Measurements from ENCODE around the gene MIEF2. TPM values are rescaled to one million over a fixed set of nuclear protein-coding genes. Genes with fewer than 3 reads are reported as not detected.
A peak's percentile ranks its signal among the peaks of the same experiment; 100 is the strongest.

Gene MIEF2
- total and polyA plus RNA-seq, 10 of the 15 experiments (the other 5 are each of a cell fraction or from before 2014, with no cell fraction given) = 0.16 to 9.2 (median 4.1) TPM

GRCh38 chr17:18260332-18261145, at the start of gene MIEF2 (continued):
- no peak for TF ChIP-seq BCL11A (IDR thresholded peaks at IDR 0.05; ENCODE audit: low read depth, low read length)
- TF ChIP-seq E2F8 (IDR thresholded peaks at IDR 0.05; ENCODE audit: low read depth, partially characterized antibody) = no peak
- peak; percentile 91 for TF ChIP-seq NR2F1 (conservative IDR thresholded peaks at IDR 0.05)
- TF ChIP-seq, protein P1, sequence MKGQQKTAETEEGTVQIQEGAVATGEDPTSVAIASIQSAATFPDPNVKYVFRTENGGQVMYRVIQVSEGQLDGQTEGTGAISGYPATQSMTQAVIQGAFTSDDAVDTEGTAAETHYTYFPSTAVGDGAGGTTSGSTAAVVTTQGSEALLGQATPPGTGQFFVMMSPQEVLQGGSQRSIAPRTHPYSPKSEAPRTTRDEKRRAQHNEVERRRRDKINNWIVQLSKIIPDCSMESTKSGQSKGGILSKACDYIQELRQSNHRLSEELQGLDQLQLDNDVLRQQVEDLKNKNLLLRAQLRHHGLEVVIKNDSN (IDR thresholded peaks at IDR 0.05; ENCODE audit: borderline replicate concordance, extremely low read length, insufficient read depth, low read depth, low read length) = peak; percentile 62
- TF ChIP-seq HDAC2 (IDR thresholded peaks at IDR 0.05) = no peak
- TF ChIP-seq E4F1 (IDR thresholded peaks at IDR 0.05; ENCODE audit: borderline replicate concordance, partially characterized antibody) = peak; percentile 76
- TF ChIP-seq CHD1 (IDR thresholded peaks at IDR 0.05; ENCODE audit: low read depth, low read length) = no peak
- peak in 1 of 2 experiments; percentile 74; a peak in 2 of 3 replicates for TF ChIP-seq EGR1 (IDR thresholded peaks at IDR 0.05; ENCODE audit: borderline replicate concordance in 1 of 2, low read depth in 2 of 2, low read length in 2 of 2)
- TF ChIP-seq, protein P2, sequence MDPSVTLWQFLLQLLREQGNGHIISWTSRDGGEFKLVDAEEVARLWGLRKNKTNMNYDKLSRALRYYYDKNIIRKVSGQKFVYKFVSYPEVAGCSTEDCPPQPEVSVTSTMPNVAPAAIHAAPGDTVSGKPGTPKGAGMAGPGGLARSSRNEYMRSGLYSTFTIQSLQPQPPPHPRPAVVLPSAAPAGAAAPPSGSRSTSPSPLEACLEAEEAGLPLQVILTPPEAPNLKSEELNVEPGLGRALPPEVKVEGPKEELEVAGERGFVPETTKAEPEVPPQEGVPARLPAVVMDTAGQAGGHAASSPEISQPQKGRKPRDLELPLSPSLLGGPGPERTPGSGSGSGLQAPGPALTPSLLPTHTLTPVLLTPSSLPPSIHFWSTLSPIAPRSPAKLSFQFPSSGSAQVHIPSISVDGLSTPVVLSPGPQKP (IDR thresholded peaks at IDR 0.05; ENCODE audit: low read depth, low read length) = no peak
- no peak for TF ChIP-seq WRNIP1 (IDR thresholded peaks at IDR 0.05; ENCODE audit: borderline replicate concordance, low read depth, low read length)
- TF ChIP-seq STAT3 (IDR thresholded peaks at IDR 0.05; ENCODE audit: low read depth, low read length) = no peak
- TF ChIP-seq TCF12 (IDR thresholded peaks at IDR 0.05; ENCODE audit: low read depth, low read length) = no peak
- peak; percentile 97 for TF ChIP-seq PBX3 (IDR thresholded peaks at IDR 0.05; ENCODE audit: insufficient replicate concordance, low read depth, low read length)
- TF ChIP-seq POLR2A (IDR thresholded peaks at IDR 0.05; ENCODE audit: low read depth, low read length) = peak; percentile 77
- TF ChIP-seq, protein P3, sequence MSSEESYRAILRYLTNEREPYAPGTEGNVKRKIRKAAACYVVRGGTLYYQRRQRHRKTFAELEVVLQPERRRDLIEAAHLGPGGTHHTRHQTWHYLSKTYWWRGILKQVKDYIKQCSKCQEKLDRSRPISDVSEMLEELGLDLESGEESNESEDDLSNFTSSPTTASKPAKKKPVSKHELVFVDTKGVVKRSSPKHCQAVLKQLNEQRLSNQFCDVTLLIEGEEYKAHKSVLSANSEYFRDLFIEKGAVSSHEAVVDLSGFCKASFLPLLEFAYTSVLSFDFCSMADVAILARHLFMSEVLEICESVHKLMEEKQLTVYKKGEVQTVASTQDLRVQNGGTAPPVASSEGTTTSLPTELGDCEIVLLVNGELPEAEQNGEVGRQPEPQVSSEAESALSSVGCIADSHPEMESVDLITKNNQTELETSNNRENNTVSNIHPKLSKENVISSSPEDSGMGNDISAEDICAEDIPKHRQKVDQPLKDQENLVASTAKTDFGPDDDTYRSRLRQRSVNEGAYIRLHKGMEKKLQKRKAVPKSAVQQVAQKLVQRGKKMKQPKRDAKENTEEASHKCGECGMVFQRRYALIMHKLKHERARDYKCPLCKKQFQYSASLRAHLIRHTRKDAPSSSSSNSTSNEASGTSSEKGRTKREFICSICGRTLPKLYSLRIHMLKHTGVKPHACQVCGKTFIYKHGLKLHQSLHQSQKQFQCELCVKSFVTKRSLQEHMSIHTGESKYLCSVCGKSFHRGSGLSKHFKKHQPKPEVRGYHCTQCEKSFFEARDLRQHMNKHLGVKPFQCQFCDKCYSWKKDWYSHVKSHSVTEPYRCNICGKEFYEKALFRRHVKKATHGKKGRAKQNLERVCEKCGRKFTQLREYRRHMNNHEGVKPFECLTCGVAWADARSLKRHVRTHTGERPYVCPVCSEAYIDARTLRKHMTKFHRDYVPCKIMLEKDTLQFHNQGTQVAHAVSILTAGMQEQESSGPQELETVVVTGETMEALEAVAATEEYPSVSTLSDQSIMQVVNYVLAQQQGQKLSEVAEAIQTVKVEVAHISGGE (CRISPR knock-in tag; IDR thresholded peaks at IDR 0.05) = no peak
- TF ChIP-seq MYB (IDR thresholded peaks at IDR 0.05; ENCODE audit: borderline replicate concordance, low read depth, low read length) = no peak
- TF ChIP-seq HDAC6 (IDR thresholded peaks at IDR 0.05; ENCODE audit: unreplicated experiment) = no peak

All from GM12878 (cell line).